22Rv1 (cell line): ENCODE measurements around the gene TAF6.
A peak's percentile ranks its signal among the peaks of the same experiment; 100 is the strongest.

Experiments used
- H3K27ac ChIP-seq: fragments of 450-650 bp; 2 replicates; pipeline ENCODE4 v1.5.1; 2017
- ZFX ChIP-seq: fragments of 450-650 bp; IDR thresholded peaks from 2 replicates; pipeline ENCODE4 v1.6.1; 2017; ENCODE audit warnings: antibody characterized with exemption, borderline replicate concordance
- TF ChIP-seq, protein P1 (sequence below): fragments of 450-650 bp; IDR thresholded peaks from 2 replicates; pipeline ENCODE4 v1.5.1; 2017; ENCODE audit warnings: mild to moderate bottlenecking

The TAF6 gene

DNA sequence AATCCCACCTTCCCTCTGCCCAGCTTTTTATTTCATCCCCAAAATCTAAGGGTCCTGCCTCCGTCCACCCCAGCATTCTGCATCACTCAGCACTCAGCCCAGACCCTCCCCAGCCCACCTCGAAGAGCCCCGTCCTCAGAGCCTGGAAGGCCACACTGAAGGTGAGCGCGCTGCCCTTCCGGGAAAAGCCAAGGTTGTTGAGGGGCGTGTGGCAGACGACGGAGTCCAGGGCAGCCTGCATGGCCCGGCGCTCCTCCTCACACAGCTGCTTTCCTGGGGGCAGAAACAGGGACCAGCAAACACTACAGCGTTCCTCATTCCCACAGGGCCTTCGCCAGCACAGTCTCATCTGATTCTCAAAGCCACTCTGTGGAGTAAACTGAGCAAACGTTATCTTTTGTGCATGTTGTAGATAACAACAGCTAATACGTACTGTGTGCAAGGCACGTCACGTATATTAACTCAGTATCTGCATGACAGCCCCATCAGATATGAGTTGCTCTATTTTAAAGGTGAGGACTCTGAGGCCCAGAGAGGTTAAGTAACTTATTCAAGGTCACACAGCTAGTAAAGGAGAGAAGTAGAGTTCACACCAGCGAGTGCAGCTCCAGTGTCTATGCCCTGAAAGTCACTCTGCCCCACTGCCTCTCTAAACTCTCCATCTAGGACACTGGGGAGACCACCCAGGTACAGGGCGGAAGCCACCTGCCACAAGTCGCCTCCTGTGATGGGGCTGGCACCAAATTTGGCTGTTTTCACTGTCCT, 36.6 kb upstream of the TAF6 start:
- TF ChIP-seq ZFX: no peak
- TF ChIP-seq, protein P1, sequence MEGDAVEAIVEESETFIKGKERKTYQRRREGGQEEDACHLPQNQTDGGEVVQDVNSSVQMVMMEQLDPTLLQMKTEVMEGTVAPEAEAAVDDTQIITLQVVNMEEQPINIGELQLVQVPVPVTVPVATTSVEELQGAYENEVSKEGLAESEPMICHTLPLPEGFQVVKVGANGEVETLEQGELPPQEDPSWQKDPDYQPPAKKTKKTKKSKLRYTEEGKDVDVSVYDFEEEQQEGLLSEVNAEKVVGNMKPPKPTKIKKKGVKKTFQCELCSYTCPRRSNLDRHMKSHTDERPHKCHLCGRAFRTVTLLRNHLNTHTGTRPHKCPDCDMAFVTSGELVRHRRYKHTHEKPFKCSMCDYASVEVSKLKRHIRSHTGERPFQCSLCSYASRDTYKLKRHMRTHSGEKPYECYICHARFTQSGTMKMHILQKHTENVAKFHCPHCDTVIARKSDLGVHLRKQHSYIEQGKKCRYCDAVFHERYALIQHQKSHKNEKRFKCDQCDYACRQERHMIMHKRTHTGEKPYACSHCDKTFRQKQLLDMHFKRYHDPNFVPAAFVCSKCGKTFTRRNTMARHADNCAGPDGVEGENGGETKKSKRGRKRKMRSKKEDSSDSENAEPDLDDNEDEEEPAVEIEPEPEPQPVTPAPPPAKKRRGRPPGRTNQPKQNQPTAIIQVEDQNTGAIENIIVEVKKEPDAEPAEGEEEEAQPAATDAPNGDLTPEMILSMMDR: no peak
- H3K27ac ChIP-seq: peak overlapping the region; percentile 91

DNA sequence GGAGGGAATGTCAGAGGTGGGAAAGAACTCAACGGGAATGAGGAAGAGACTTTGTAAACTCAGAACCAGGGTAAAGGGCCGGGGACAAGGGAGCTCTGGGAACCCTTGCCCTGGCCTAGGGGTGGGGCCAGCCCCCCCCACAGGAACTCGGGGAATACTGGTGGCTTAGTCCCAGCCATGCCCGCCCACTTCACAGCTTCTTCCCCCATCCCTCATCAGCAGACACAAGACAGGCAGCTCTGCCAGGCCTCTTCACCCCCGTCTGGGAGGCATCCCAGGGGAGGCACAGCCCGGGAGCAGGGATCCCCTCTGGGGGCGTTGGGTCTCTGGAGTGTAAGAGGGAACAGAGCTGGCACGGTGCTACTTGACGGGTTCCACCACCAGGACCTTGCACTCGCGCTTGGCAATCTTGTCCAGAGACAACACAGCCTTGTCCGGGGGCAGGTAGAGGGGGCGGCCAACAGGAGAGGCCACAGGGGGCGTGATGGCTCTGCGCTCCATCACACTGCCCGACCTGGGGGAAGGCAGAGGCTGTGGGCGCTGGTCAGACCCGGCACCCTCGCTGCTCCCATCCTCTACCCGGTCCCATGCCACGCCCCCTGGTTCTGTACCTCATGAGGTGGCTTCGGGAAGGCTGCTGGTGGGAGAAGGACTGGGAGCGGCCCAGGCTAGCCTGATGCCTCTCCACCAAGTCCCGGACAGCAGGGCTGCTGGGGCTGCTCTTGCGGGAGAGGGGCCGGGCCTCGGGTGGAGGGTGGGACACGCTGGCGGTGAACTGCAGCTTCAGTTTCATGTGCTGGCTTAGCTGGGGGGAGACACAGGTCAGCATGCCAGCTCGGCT, 35.7 kb upstream of the TAF6 start:
- no peak for TF ChIP-seq ZFX
- TF ChIP-seq, protein P1: no peak
- H3K27ac ChIP-seq: peak overlapping the region; percentile 91

DNA sequence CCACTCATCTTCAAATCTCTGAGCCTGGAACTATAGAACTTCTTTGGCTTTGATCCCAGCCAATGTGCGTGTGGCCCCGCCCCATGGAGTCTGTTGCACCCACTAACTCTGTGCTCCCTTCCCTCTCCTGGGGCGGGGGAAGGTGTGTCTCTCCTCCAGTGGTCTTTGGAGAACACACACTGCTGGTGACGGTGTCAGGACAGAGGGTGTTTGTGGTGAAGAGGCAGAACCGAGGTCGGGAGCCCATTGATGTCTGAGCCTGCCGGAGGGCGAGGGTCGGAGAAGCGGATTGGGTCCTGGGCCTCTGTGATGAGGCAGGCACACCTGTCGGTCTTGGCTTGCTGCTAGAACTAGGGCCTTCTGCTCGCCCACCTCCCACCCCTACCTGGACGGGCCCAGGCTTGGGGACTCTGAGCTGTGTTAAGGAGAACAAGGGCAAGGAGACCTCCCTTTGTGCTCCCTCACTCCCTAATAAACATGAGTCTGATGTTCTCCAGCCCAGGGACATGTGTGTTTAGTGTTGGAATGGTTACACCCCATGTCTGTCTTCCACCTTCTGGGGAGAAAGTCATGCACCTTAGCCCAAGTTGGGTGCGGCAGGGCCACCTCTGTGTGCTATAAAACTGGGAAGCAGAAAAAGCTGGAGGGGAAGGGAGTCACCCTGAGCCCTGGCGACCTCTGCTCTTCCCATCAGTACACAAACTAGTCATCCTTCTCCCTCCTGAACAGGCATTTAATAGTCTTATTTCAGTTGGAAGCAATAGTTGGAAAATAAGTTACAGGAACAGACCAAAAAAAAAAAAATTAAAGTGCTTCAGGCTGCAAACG, 34.8 kb upstream of the TAF6 start:
- no peak for TF ChIP-seq ZFX
- TF ChIP-seq, protein P1: no peak
- peak overlapping the region; percentile 91 for H3K27ac ChIP-seq

DNA sequence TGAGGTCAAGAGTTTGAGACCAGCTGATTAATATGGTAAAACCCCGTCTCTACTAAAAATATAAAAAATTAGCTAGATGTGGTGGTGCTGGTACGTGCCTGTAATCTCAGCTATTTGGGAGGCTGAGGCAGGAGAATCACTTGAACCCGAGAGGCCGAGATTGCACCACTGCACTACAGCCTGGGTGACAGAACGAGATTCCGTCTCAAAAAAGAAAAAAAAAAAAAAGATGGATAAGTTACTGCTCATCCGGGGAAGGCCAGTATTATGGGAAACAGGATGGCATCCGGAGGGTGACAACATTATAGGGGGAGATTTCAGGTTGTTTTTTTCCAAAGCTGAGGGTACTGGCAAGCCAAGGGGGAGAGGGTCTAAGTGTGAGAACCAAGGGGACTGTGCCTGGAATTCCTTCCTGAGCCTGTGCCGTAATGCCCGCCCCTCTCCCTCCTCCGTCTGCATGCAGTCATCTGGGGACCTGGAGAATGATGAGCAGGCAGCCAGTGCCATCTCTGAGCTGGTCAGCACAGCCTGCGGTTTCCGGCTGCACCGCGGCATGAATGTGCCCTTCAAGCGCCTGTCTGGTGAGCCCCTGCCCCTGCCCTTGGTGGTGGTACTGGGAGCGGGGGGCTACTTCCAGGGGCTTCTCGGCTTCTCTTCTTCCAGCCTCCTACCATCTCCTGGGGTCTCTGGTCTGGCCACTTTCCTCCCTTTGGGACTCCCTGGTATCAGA, 33.9 kb upstream of the TAF6 start:
- H3K27ac ChIP-seq: peak overlapping the region; percentile 91
- TF ChIP-seq ZFX: no peak
- TF ChIP-seq, protein P1: no peak

DNA sequence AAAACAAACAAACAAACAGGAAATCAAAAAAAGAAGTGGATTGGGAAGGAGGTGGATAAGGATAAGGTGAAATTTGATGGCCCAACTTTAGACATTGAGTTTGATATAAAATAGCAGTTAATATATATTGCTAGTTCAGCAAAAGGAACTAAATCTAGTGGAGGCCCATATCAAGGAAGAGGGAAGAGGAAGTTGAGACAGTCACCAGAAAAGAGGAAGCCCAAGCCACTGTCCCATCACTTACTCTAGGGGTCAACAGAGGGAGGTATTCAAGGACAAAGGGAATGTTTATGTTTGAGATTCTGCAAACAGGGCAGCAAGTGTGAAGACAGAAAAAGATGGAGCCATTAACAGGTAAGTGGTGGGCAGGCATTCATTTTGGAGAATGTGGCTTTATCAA, 33.2 kb upstream of the TAF6 start:
- TF ChIP-seq, protein P1: no peak
- no peak for TF ChIP-seq ZFX
- peak overlapping the region; percentile 91 for H3K27ac ChIP-seq

DNA sequence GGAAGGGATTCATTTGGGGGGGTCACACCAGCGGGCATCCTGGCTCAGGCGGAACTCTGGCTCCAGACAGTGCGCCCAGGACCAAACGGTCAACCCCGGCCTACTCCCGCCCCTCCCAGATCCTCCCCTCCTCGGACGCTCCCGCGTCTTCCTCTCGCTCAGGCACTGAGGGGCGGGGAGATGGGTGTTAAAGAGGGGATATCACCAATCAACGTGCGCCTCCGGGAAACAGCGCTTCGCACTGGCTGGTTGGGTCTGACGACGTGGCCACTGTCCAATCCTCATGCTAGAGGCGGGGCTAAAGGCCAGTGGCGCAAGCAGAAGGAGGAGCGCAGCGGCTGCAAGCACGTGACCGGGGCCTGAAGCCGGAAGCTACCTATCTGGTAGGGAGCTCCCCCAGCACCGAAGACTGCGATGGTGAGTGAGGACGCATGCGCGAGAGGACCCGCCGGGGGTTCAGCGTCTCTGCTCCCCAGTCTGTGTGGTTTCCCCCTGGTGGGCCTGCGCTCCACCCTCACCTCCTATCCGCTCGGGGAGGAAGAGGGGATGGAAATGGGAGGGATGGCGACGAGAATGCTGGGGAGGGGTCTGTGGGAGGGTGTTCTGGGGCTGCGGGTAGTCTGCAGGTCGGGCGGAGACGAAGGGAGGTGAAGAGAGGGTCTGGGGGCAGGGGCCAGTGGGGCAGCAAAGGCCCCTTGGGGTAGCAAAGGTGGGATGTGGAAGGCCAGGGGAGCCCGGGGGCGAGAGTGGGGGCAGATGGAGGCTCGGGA, 29.6 kb upstream of the TAF6 start, which contains the start of gene LAMTOR4:
Gene LAMTOR4, plus strand, starts transcription at position 360 of the 770 bp plus-strand sequence. Its CDS starts 55 bp downstream, at position 415.
- H3K27ac ChIP-seq: peak within 1 kb of the TSS; percentile 76

More for the DNA sequence above, 29.6 kb upstream of the TAF6 start, which contains the start of gene LAMTOR4:
- TF ChIP-seq ZFX: no peak
- TF ChIP-seq, protein P1: no peak
